K562 (cell line): Measurements from ENCODE around the gene SIDT2. TPM values are rescaled to one million over a fixed set of nuclear protein-coding genes. Genes with fewer than 3 reads are reported as not detected.
A peak's percentile ranks its signal among the peaks of the same experiment; 100 is the strongest.

Experiments
- ATAC-seq: fragments of 200-7000 bp; cut with Tn5 transposase; 3 replicates; pipeline ENCODE4 v1.9.1; 2020; ENCODE audit warnings: moderate library complexity
- BruUV-seq: library from RNA; stranded (reverse); fragments of 400-500 nt; replicated peaks from 2 replicates; lab custom pipeline; 2021; lab: Mats Ljungman, UMichigan
- CTCF ChIA-PET: fragments of 300-600 bp; formaldehyde crosslinking; extraction: SDS; loops from one replicate; lab custom pipeline; 2021; ENCODE audit warnings: low intra/inter-chr PET ratio; lab: Yijun Ruan, JAX
- POLR2A ChIA-PET: fragments of 300-600, 350-650 bp; sonication (Branson Sonifier 250); formaldehyde crosslinking; extraction: SDS; loops from one replicate; lab custom pipeline; 2021; ENCODE audit warnings: antibody characterized with exemption, inconsistent platforms; lab: Yijun Ruan, JAX
- DNase-seq, 4 experiments: peaks; one replicate each; pipeline versions ENCODE4 v3.0.0 to v3.0.0-alpha.2; 2011 to 2018; ENCODE audit warnings: low spot score in 3 of 4, mixed read lengths in 3 of 4; ENCODE audit errors: extremely low read depth in 1 of 4
- FAIRE-seq: peaks from 2 replicates; lab custom pipeline; 2011; peaks lifted over from hg19 to GRCh38; lab: Jason Lieb, UNC
- H2AFZ ChIP-seq: 2 replicates; pipeline ENCODE4 v1.6.0; 2011; ENCODE audit warnings: low read depth, low read length, control low read depth, inconsistent platforms
- H3K27ac ChIP-seq: fragments of 200-600 bp; 3 replicates; pipeline ENCODE4 v1.8.0; 2011; ENCODE audit warnings: low read depth, mild to moderate bottlenecking, control low read depth, inconsistent platforms, low read length, moderate library complexity, mixed read lengths; ENCODE audit errors: extremely low read depth
- H3K27me3 ChIP-seq, 2 experiments: fragments of 300-600 bp in 1 of 2; 2 replicates in 1 of 2; 3 replicates in 1 of 2; pipeline versions ENCODE4 v1.6.0 to v1.8.0; 2011; ENCODE audit warnings: inconsistent platforms in 2 of 2, low read length in 2 of 2, mild to moderate bottlenecking in 1 of 2, mixed read lengths in 1 of 2, moderate library complexity in 1 of 2; ENCODE audit not compliant: control insufficient read depth in 2 of 2, insufficient read depth in 2 of 2
- H3K36me3 ChIP-seq: fragments of 300-600 bp; 3 replicates; pipeline ENCODE4 v1.8.0; 2011; ENCODE audit warnings: mild to moderate bottlenecking, low read length, inconsistent platforms; ENCODE audit not compliant: control insufficient read depth, insufficient read depth
- H3K4me1 ChIP-seq, 2 experiments: fragments of 200-600 bp in 1 of 2; replicated peaks in 1 of 2; 2 replicates in 1 of 2; 3 replicates in 1 of 2; pipeline versions ENCODE4 v1.5.1 to v1.8.0; 2011; ENCODE audit warnings: inconsistent platforms in 2 of 2, low read length in 2 of 2, mild to moderate bottlenecking in 1 of 2, mixed read lengths in 1 of 2, moderate library complexity in 1 of 2; ENCODE audit not compliant: control insufficient read depth in 2 of 2, insufficient read depth in 2 of 2
- H3K4me2 ChIP-seq: 2 replicates; pipeline ENCODE4 v1.6.1; 2011; ENCODE audit warnings: low read length, control low read depth, inconsistent platforms, mixed read lengths; ENCODE audit not compliant: insufficient read depth
- H3K4me3 ChIP-seq: fragments of 200-600 bp; sonication (generic), shearing (Covaris generic); 2 replicates; pipeline ENCODE4 v1.5.1; 2016; ENCODE audit warnings: control low read depth, inconsistent platforms
- H3K79me2 ChIP-seq: fragments of 200-600 bp; 3 replicates; pipeline ENCODE4 v1.8.0; 2011; ENCODE audit warnings: low read length, inconsistent platforms; ENCODE audit not compliant: control insufficient read depth, insufficient read depth
- H3K9ac ChIP-seq, 2 experiments: 2 replicates each; pipeline versions ENCODE4 v1.6.0 to v1.6.1; 2011; ENCODE audit warnings: low read depth in 2 of 2, low read length in 2 of 2, control low read depth in 1 of 2, inconsistent platforms in 1 of 2, mild to moderate bottlenecking in 1 of 2, mixed read lengths in 1 of 2; ENCODE audit not compliant: insufficient read depth in 1 of 2
- H3K9me1 ChIP-seq: one replicate; pipeline ENCODE4 v1.6.0; 2011; ENCODE audit warnings: inconsistent platforms, mild to moderate bottlenecking, low read length, moderate library complexity; ENCODE audit not compliant: control insufficient read depth, insufficient read depth
- H3K9me3 ChIP-seq: replicated peaks from 2 replicates; pipeline ENCODE4 v1.5.1; 2011; ENCODE audit warnings: low read depth, low read length, inconsistent platforms; ENCODE audit not compliant: control insufficient read depth, insufficient read depth
- H4K20me1 ChIP-seq: replicated peaks from 2 replicates; pipeline ENCODE4 v1.6.1; 2011; ENCODE audit warnings: low read length, inconsistent platforms, mixed read lengths; ENCODE audit not compliant: control insufficient read depth, insufficient read depth
- ZNF75A ChIP-seq: fragments of 450-650 bp; formaldehyde crosslinking; IDR thresholded peaks from 2 replicates; pipeline ENCODE4 v1.4.0; 2020; ENCODE audit warnings: mild to moderate bottlenecking
- WGBS: fragments of 100-300 bp; shearing (Covaris generic); methylation state at CpG from one replicate; pipeline ENCODE4 v1.1.6; 2016; ENCODE audit warnings: low coverage, mixed read lengths; ENCODE audit not compliant: insufficient coverage; ENCODE audit errors: missing lambda C conversion rate; 5-methylcytosine and 5-hydroxymethylcytosine counted together
- in situ Hi-C: fragments of 300-500 bp; cut with MboI; formaldehyde crosslinking; loops from 4 replicates; pipeline ENCODE4 v1.15.0; 2018; ENCODE audit warnings: inconsistent platforms, mixed read lengths
- intact Hi-C: fragments of 100-400 bp; cut with micrococcal nuclease; formaldehyde crosslinking; loops from 2 replicates; pipeline ENCODE4 v1.14.2; 2022
- polyA plus RNA-seq, 8 experiments: library from polyadenylated mRNA; depleted of rRNA in 4 of 8; stranded (reverse) in 5 of 8; unstranded in 3 of 8; fragments of >200 nt; fragmentation: Nextera tagmentation in 2 of 8; fragmentation: Illumina TruSeq in 1 of 8; extraction: Ambion mirVana in 2 of 8; extraction: Trizol in 1 of 8; gene quantifications; 2 replicates each; pipeline versions ENCODE4 v1.2.1 to v1.2.3, GENCODE V29; 2011 to 2014; ENCODE audit warnings: inconsistent platforms in 1 of 8, missing spikeins in 1 of 8
- total RNA-seq, 7 experiments: library from RNA; depleted of rRNA in 6 of 7; stranded (reverse); fragments of >200 nt in 6 of 7; fragmentation: Illumina TruSeq in 2 of 7; extraction: Trizol in 2 of 7; gene quantifications; 2 replicates each; pipeline versions ENCODE4 v1.2.1 to v1.2.3, GENCODE V29; 2011 to 2021; ENCODE audit warnings: low replicate concordance in 1 of 7
- TF ChIP-seq, protein P1 (sequence below), 2 experiments: fragments of 450-650 bp in 1 of 2; sonication (generic) in 1 of 2; formaldehyde crosslinking in 1 of 2; IDR thresholded peaks; 2 replicates each; pipeline versions ENCODE4 v1.7.1 to v1.9.0; 2016 to 2022; ENCODE audit warnings: inconsistent platforms in 1 of 2, mild to moderate bottlenecking in 1 of 2, missing genetic modification reagents in 1 of 2

The SIDT2 gene
- total and polyA plus RNA-seq, 9 of the 15 experiments (the other 6 are each of a cell fraction or from before 2014, with no cell fraction given) = 2.4 to 20.2 (median 6.5) TPM

GRCh38 chr11:117202386-117203068 is 24.0 kb downstream of the SIDT2 start:
- no peak for FAIRE-seq
- intact Hi-C loops = no loop called here
- H3K27me3 ChIP-seq = no peaks in the 10 kb centered on the region
- DNase-seq = no peak
- H3K9me1 ChIP-seq = no peaks in the 10 kb centered on the region
- WGBS = 81% methylated on average over 6 of the region's 7 CpGs
- POLR2A ChIA-PET = interaction anchor here (0.6 to 0.8 kb wide), 4 partner anchors 10 to 23 kb away, joined by 3 to 6 read pairs (median 4); no protein-coding TSS in a partner anchor
- no peak for TF ChIP-seq ZNF75A (CRISPR knock-in tag)
- TF ChIP-seq, protein P1, sequence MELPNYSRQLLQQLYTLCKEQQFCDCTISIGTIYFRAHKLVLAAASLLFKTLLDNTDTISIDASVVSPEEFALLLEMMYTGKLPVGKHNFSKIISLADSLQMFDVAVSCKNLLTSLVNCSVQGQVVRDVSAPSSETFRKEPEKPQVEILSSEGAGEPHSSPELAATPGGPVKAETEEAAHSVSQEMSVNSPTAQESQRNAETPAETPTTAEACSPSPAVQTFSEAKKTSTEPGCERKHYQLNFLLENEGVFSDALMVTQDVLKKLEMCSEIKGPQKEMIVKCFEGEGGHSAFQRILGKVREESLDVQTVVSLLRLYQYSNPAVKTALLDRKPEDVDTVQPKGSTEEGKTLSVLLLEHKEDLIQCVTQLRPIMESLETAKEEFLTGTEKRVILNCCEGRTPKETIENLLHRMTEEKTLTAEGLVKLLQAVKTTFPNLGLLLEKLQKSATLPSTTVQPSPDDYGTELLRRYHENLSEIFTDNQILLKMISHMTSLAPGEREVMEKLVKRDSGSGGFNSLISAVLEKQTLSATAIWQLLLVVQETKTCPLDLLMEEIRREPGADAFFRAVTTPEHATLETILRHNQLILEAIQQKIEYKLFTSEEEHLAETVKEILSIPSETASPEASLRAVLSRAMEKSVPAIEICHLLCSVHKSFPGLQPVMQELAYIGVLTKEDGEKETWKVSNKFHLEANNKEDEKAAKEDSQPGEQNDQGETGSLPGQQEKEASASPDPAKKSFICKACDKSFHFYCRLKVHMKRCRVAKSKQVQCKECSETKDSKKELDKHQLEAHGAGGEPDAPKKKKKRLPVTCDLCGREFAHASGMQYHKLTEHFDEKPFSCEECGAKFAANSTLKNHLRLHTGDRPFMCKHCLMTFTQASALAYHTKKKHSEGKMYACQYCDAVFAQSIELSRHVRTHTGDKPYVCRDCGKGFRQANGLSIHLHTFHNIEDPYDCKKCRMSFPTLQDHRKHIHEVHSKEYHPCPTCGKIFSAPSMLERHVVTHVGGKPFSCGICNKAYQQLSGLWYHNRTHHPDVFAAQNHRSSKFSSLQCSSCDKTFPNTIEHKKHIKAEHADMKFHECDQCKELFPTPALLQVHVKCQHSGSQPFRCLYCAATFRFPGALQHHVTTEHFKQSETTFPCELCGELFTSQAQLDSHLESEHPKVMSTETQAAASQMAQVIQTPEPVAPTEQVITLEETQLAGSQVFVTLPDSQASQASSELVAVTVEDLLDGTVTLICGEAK (IDR thresholded peaks at IDR 0.05) = peak; percentile 86
- TF ChIP-seq, protein P1 (CRISPR knock-in tag; IDR thresholded peaks at IDR 0.05) = peak; percentile 56; the same call in 1 of the 2 replicates
- no peak for ATAC-seq
- no peak overlapping the region for H2AFZ ChIP-seq
- in situ Hi-C loops = no loop called here
- CTCF ChIA-PET = no interaction called here
- H3K27ac ChIP-seq = no peak overlapping the region
- no peak overlapping the region for H3K4me2 ChIP-seq
- H3K79me2 ChIP-seq = no peaks in the 10 kb centered on the region
- no peaks in the 10 kb centered on the region for H3K9me3 ChIP-seq
- peaks cover 10% of the 10 kb centered on the region; the same call in 1 of the 3 replicates for H3K36me3 ChIP-seq
- H3K4me1 ChIP-seq = peaks cover 0 to 22% of the 10 kb centered on the region in 2 experiments; a peak in 3 of 5 replicates
- H4K20me1 ChIP-seq = no peaks in the 10 kb centered on the region; the same call in 1 of the 2 replicates
- peak overlapping the region in 1 of 2 experiments; percentile 36; a peak in 1 of 4 replicates for H3K9ac ChIP-seq
- BruUV-seq = no TSS peak
- H3K4me3 ChIP-seq = no peak overlapping the region
